Hepatocyte (in vitro differentiated cells): ENCODE results near the gene SIPA1L2. TPM values are rescaled to one million over a fixed set of nuclear protein-coding genes. Genes with fewer than 3 reads are reported as not detected.

Experiments used
- DNase-seq: peaks from one replicate; pipeline ENCODE4 v3.0.0-alpha.2; 2016; ENCODE audit warnings: low spot score
- H2AFZ ChIP-seq: fragments of 200-600 bp; sonication (generic); 2 replicates; pipeline ENCODE4 v1.6.0; 2016; ENCODE audit warnings: antibody characterized with exemption, mild to moderate bottlenecking
- H3K27ac ChIP-seq: fragments of 200-600 bp; sonication (generic); 2 replicates; pipeline ENCODE4 v1.5.1; 2016; ENCODE audit warnings: mild to moderate bottlenecking
- H3K27me3 ChIP-seq: fragments of 200-600 bp; sonication (generic); 2 replicates; pipeline ENCODE4 v1.6.1; 2016
- H3K36me3 ChIP-seq: fragments of 200-600 bp; sonication (generic); replicated peaks from 2 replicates; pipeline ENCODE4 v1.5.1; 2016; ENCODE audit warnings: low read depth; ENCODE audit not compliant: insufficient read depth
- H3K4me1 ChIP-seq: fragments of 200-600 bp; sonication (generic); 2 replicates; pipeline ENCODE4 v1.5.1; 2016; ENCODE audit warnings: mild to moderate bottlenecking, moderate library complexity; ENCODE audit not compliant: insufficient read depth
- H3K4me2 ChIP-seq: fragments of 200-600 bp; sonication (generic); 2 replicates; pipeline ENCODE4 v1.6.0; 2016
- H3K4me3 ChIP-seq: fragments of 200-600 bp; sonication (generic); 2 replicates; pipeline ENCODE4 v1.5.1; 2016; ENCODE audit warnings: mild to moderate bottlenecking
- H3K79me2 ChIP-seq: fragments of 200-600 bp; sonication (generic); 2 replicates; pipeline ENCODE4 v1.6.0; 2017; ENCODE audit warnings: mild to moderate bottlenecking
- H3K9me2 ChIP-seq: fragments of 200-600 bp; sonication (generic); replicated peaks from 2 replicates; pipeline ENCODE4 v1.6.0; 2017; ENCODE audit warnings: mild to moderate bottlenecking; ENCODE audit not compliant: insufficient read depth
- H3K9me3 ChIP-seq: fragments of 200-600 bp; sonication (generic); 2 replicates; pipeline ENCODE4 v1.5.1; 2016; ENCODE audit warnings: low read depth, mild to moderate bottlenecking
- H4K20me1 ChIP-seq: fragments of 200-600 bp; sonication (generic); 2 replicates; pipeline ENCODE4 v1.6.0; 2016; ENCODE audit warnings: mild to moderate bottlenecking; ENCODE audit not compliant: insufficient read depth, poor library complexity, severe bottlenecking
- EZH2 ChIP-seq: fragments of 200-600 bp; sonication (generic); IDR thresholded peaks from 2 replicates; pipeline ENCODE4 v1.6.1; 2016; ENCODE audit warnings: antibody characterized with exemption, mild to moderate bottlenecking, borderline replicate concordance
- EZH2phosphoT487 ChIP-seq: fragments of 200-600 bp; sonication (generic); IDR thresholded peaks from one replicate; pipeline ENCODE4 v1.6.1; 2018; ENCODE audit warnings: antibody characterized with exemption, mild to moderate bottlenecking, low read depth, moderate library complexity; ENCODE audit not compliant: unreplicated experiment, severe bottlenecking
- WGBS: methylation state at CpG from one replicate; pipeline ENCODE4 v1.1.6; 2016; ENCODE audit warnings: low lambda C conversion rate; ENCODE audit errors: missing lambda C conversion rate; 5-methylcytosine and 5-hydroxymethylcytosine counted together
- polyA plus RNA-seq: library from polyadenylated mRNA; unstranded; fragments of >200 nt; fragmentation: Nextera tagmentation; extraction: Ambion mirVana; gene quantifications from 2 replicates; pipeline ENCODE4 v1.2.1, GENCODE V29; 2016
- total RNA-seq: library from RNA; depleted of rRNA; stranded (reverse); fragments of >200 nt; gene quantifications from 2 replicates; pipeline ENCODE4 v1.2.3, GENCODE V29; 2014
- TF ChIP-seq, protein P1 (sequence below): fragments of 200-600 bp; sonication (generic); IDR thresholded peaks from 2 replicates; pipeline ENCODE4 v1.5.1; 2016; ENCODE audit warnings: antibody characterized with exemption, mild to moderate bottlenecking; ENCODE audit not compliant: poor library complexity

SIPA1L2 gene
- total and polyA plus RNA-seq, 2 experiments from 2014 or later: 21.6 to 50.1 TPM

DNA sequence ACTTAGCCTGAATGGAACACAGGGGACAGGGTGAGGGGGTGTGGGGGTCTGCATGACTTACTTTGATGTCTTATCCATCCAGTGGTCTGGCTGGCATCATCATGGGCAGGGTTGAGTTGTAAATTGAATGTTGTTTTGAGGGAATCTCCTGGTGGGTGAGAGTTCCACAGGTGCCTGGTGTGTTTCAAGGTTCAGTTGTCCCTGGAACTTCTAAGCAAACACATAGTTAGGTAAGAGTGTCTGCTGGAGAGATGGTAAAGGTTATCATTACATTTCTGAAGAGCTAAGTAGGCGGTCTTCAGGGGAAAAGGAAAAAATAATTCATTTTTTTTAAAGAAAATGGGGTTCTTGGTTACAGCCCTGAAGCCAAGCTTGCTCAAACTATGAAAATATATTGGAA is 46.0 kb upstream of the SIPA1L2 start:
- WGBS: 77% methylated on average over 1 of the region's 1 CpG
- peaks cover 7% of the 10 kb centered on the region for H3K4me1 ChIP-seq

DNA sequence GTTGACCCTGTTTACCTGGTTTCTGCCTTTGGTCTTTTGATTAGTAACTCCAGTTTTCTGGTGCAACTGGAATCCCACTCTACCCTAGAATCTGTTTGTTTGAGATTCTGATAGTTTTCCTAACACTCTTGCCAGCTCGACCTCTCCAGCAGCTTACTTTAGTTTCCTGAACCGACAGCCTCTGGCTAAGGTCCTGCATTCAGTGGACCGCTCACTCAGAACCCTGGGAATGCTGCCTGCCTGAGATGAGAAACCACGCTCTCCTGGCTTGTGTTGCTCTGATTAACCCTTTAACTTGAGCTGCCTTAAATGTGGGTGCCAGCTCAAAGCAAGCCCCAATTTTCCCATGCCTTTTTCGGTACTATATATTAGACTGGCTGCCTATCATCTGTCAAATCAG is 45.3 kb upstream of the SIPA1L2 start:
- WGBS: 60% methylated on average over 5 of the region's 5 CpGs
- no peak for DNase-seq
- peaks cover 7% of the 10 kb centered on the region for H3K4me1 ChIP-seq
- no peak overlapping the region for H3K4me3 ChIP-seq
- no peaks in the 10 kb centered on the region for H3K9me2 ChIP-seq
- no peaks in the 10 kb centered on the region for H3K9me3 ChIP-seq
- H4K20me1 ChIP-seq: no peaks in the 10 kb centered on the region
- H3K4me2 ChIP-seq: no peak overlapping the region
- no peak overlapping the region for H2AFZ ChIP-seq
- no peaks in the 10 kb centered on the region for H3K79me2 ChIP-seq
- H3K27me3 ChIP-seq: no peaks in the 10 kb centered on the region
- H3K27ac ChIP-seq: no peak overlapping the region
- H3K36me3 ChIP-seq: no peaks in the 10 kb centered on the region
- TF ChIP-seq EZH2: no peak
- TF ChIP-seq, protein P1, sequence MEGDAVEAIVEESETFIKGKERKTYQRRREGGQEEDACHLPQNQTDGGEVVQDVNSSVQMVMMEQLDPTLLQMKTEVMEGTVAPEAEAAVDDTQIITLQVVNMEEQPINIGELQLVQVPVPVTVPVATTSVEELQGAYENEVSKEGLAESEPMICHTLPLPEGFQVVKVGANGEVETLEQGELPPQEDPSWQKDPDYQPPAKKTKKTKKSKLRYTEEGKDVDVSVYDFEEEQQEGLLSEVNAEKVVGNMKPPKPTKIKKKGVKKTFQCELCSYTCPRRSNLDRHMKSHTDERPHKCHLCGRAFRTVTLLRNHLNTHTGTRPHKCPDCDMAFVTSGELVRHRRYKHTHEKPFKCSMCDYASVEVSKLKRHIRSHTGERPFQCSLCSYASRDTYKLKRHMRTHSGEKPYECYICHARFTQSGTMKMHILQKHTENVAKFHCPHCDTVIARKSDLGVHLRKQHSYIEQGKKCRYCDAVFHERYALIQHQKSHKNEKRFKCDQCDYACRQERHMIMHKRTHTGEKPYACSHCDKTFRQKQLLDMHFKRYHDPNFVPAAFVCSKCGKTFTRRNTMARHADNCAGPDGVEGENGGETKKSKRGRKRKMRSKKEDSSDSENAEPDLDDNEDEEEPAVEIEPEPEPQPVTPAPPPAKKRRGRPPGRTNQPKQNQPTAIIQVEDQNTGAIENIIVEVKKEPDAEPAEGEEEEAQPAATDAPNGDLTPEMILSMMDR: no peak
- no peak for TF ChIP-seq EZH2phosphoT487

More for the DNA sequence above, 46.0 kb upstream of the SIPA1L2 start:
- Histone ChIP-seq H3K4me3 (no peak overlapping the region), H3K36me3 (no peaks in the 10 kb centered on the region), H4K20me1 (no peaks in the 10 kb centered on the region), H2AFZ (no peak overlapping the region), H3K9me3 (no peaks in the 10 kb centered on the region), H3K4me2 (no peak overlapping the region), H3K79me2 (no peaks in the 10 kb centered on the region), H3K9me2 (no peaks in the 10 kb centered on the region), H3K27me3 (no peaks in the 10 kb centered on the region), H3K27ac (no peak overlapping the region)
- DNase-seq: no peak
- no peak for TF ChIP-seq EZH2
- TF ChIP-seq, protein P1: no peak
- no peak for TF ChIP-seq EZH2phosphoT487

DNA sequence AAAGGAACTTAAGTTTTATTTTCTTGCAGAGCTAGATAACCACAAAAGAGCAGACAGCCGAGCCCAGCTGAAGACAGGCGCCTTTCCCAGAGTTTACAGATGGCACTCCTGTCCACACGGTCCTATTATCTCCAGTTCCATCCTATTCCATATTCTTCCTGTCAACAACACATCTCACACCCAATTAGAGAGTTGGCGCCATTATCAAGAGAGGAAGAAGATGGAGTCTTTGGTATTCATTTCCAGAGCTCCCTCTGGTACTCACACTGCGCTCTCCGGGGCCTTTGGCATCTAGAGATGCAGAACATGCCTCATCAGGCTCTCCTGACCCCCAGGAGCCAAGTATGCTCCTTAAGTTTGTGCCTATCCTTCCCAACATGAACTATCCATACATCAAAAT is 43.3 kb upstream of the SIPA1L2 start:
- TF ChIP-seq, protein P1: no peak
- TF ChIP-seq EZH2 (no peak), EZH2phosphoT487 (no peak)
- Histone ChIP-seq H3K4me1 (peaks cover 7% of the 10 kb centered on the region), H3K4me2 (no peak overlapping the region), H3K36me3 (no peaks in the 10 kb centered on the region), H3K9me3 (no peaks in the 10 kb centered on the region), H3K79me2 (no peaks in the 10 kb centered on the region), H3K27me3 (no peaks in the 10 kb centered on the region), H3K9me2 (no peaks in the 10 kb centered on the region), H3K27ac (no peak overlapping the region), H3K4me3 (no peak overlapping the region), H2AFZ (no peak overlapping the region), H4K20me1 (no peaks in the 10 kb centered on the region)
- WGBS: 87% methylated on average over 6 of the region's 6 CpGs
- no peak for DNase-seq
